KBM-7 (cell line): Measurements from ENCODE around the gene ASMT.
"Not testable (repeated sequence)": the region's sequence is repeated elsewhere in the genome, so short reads cannot be mapped to it uniquely, and the experiment has no call there.

ENCODE experiments used
- DNase-seq: peaks from one replicate; pipeline ENCODE4 v3.0.0-alpha.2; 2015
- in situ Hi-C: fragments of 300-500 bp; cut with MboI; formaldehyde crosslinking; loops from 2 replicates; pipeline ENCODE4 v1.14.3; 2020; ENCODE audit warnings: low sequenced_read_pairs, low pct_unique_long_range_greater_than_20kb, mixed read lengths

ASMT gene

GRCh38 chrX:1614927-1615326, at the start of gene ASMT:
ASMT (plus strand) TSS chrX:1615059; CDS start chrX:1615200, 141 bp downstream.
- DNase-seq, result no peak
- in situ Hi-C loops, result no loop called here

DNA sequence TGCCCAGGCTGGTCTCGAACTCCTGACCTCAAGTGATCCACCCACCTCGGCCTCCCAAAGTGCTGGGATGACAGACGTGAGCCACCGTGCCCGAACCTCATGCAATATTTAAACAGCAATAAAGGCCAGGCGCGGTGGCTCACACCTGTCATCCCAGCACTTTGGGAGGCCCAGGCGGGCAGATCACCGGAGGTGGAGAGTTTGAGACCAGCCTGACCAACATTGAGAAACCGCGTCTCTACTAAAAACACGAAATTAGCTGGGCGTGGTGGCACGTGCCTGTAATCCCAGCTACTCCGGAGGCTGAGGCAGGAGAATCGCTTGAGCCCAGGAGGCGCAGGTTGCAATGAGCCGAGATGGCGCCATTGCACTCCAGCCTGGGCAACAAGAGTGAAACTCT, 40.7 kb upstream of the ASMT start:
- in situ Hi-C loops, DNase-seq: not testable (repeated sequence)

DNA sequence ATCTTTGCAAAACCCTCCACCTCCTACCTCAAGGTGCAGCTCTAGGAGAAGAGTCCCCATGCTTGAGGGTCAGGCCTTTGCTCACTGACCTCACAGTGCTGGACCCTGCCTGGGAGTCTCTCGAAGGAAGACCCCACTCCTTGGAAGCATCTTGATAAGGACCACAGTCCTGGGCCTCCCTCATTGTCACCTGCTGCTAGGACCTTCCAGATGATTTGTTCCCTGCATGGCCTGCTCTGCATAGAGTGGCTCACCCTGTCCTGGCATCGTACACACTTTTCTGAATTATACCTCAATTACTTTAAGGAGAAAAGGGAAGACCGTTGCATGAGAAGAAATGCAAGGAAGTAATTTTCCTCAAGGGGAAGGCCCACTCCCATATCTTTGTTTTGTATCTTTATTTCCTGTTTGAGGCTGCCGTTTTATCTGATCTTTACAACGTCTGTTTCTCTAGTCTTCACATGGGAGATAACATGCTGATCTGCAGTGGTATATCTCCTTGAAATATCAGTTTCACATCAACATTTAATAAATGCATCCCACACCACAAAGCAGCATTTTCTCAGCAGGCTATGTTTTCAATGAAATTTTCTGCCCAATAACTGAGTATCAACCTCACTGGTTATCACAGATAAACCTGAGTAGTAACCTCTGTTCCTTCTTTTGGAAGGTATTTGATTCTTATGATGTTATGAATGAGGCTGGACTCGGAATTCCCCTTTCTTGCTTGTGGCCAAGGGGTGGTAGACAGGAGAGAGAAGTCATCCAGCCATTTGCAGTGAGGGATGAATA, 38.5 kb upstream of the ASMT start:
- in situ Hi-C loops, result no loop called here
- peak; percentile 70 for DNase-seq

GRCh38 chrX:1577845-1578244, 37.0 kb upstream of the ASMT start:
- no peak for DNase-seq
- in situ Hi-C loops, result no loop called here

GRCh38 chrX:1578511-1579173, 36.2 kb upstream of the ASMT start:
- in situ Hi-C loops, result no loop called here
- no peak for DNase-seq

DNA sequence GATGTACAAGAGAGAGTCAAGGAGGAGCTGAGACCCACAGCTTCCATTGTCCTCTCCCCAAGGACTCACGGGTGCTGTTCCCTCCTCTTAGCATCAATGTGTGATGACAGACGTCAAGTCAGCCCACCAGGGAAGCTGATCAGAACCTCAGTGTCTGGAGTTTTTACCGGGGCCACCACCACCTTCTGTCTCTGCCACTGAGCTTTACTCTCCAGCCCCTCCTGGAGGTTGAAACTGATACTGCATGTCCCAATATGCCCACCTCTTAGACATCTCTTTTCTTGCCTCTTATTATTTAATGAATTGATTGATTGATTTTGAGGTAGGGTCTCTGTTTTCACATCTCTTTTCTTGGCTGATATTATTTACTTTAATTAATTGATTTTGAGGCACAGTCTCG, 33.7 kb upstream of the ASMT start:
- in situ Hi-C loops, result no loop called here
- DNase-seq, result peak; percentile 99

DNA sequence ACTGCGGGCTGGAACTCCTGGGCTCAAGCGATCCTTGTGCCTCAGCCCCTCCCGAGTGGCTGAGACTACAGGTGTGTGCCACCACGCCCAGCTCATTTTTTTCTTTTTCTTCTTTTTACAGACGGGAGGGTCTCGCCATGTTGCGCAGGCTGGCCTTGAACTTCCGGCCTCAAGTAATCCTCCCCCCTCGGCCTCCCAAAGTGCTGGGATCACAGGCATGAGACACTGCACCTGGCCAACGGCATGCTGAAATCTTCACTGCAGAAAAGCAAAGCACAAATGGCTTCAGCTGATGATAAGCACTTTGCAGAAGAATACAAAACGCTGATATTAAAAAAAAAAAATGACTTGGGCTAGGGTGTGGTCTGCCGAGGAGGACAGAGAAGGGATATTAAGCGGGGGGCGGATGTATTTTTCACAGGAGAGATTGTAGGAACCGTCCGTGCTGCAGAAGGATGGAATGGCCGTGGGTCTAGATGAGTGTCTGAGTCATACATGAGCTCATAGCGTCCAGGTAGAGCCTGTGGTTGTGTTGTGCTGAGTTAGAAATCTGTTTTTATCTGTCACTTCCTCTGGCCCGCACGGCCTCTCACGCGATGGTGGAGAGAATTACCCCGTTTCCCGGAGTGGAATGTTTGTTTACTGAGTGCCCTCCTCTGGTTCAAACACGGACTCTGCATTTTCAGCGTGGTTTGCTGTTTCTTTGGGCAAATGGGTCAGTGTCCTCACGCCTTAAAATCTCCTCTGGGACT, 32.0 kb upstream of the ASMT start:
- peak; percentile 92 for DNase-seq
- in situ Hi-C loops, result no loop called here

DNA sequence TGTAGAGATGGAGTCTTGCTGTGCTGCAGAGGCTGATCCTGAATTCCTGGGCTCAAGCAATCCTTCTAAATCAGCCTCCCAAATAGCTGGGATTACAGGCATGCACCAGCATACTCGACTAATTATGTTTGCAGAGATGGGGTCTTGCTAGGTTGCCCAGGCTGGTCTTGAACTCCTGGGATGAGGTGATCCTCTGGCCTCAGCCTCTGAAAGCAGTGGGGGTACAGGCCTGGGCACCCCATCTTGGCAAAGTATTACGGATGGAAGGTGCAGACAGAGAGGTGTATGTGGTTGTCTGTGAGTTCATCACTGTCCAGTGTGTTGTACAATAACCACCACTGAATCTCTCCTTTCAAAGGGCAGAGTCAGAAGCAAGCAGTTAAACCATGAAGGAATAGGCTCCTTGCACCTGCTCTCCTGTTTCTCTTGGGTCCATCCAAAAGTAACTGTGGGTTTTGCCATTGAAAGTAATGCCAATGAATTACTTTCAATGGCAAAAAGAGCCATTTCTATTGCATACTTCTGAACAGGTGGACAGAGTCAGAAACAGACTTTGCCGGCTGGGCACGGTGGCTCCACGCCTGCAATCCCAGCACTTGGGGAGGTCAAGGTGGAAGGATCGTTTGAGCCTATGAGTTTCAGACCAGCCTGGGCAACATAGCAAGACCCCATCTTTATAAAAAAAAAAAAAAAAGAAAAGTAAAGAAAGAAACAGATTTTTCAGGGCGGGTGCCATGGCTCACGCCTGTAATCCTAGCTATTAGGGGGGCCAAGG, 30.4 kb upstream of the ASMT start:
- in situ Hi-C loops, result no loop called here
- DNase-seq, result no peak

DNA sequence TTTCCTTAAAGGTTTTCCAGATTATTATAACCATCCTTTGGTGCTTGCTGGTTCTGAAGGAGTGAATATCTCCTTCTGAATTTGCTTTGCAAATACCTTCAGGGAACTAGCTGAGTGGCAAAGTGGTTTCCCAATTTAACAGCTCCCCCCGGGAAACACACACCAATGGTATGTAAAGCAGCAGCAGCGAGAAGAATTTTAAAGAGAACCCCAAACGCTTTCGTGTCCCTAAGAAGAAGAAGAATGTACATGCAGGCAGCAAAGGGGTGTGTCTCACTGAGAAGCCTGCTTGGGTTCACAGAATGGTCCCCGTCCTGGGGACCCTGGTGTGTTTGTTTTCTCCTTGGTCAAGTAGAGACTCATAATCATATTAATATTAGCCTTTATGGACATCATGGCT, 27.7 kb upstream of the ASMT start:
- in situ Hi-C loops, result no loop called here
- no peak for DNase-seq

- in situ Hi-C loops, result no loop called here
- DNase-seq, result no peak
These were observed 25.3 kb upstream of the ASMT start for GRCh38 chrX:1589356-1590130.

- peak; percentile 99 for DNase-seq
- in situ Hi-C loops, result no loop called here
These were observed 23.6 kb upstream of the ASMT start, which contains the start of gene AKAP17A for GRCh38 chrX:1591102-1591862. AKAP17A (plus strand) TSS chrX:1591604; CDS start chrX:1593463, 1,859 bp downstream.

DNA sequence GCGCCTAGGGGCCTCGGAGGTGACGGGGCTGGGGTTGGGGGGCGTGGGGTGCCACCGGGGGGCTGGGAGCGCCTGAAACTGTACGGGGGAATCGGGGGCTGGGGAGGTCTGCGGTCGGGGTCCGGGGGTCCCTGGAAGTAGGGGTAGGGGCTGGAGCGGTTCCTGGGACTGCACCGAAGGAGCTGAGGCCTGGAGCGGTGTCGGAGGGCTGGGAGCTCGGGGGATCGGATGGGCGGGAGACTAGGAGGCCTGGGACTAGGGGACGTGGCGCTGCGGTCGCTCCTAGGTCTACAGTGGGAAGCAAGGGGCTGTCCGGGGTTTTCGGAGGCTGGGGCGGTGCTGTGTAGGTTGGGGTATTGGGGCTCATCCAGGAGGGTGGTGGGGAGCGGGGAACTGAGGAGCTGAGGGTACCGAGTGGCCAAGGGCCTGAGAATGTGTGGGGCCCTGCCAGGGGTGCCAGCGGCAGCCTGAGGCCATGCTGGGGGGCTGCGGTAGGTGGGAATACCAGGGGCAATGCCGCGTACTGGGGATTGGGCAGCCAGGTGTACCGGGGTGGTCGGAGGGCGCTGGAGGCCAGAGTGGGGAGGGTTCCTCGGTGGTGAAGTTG, 22.9 kb upstream of the ASMT start:
- no peak for DNase-seq
- in situ Hi-C loops, result no loop called here

DNA sequence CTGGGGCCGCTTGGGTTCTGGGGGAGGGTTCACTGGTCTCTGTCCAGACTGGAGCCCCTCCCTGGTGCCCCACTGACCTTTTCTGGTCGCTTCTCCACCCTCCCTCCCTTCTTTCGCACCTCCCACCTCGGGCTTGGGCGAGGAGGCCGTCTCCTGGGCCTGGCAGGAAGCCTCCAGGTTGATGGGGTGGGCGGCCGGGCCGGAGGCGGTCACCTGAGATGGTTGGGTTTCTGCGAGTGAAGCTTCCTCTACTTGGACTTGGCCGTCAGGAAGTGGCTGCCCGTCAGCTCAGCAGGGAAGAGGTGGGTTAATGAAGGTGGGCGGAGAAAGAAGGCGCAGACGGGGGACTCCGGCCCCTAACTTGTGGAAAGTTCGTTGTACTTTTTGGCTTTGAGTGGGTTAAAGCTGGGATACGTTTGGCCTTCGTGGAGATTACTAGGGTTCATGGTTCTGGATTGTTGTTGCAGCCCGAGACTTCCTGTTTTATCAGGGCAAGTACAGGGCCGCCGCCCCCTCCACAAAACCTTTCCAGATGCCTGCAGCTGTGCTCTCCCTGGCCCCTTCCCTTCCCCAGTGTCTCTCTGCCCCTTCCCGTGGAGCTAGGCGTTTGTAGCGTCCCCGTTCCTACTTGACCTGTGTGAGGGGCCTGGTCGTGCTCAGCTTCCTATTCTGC, 22.3 kb upstream of the ASMT start:
- in situ Hi-C loops, result no loop called here
- peak; percentile 92 for DNase-seq

- in situ Hi-C loops, result no loop called here
- no peak for DNase-seq
These were observed 21.3 kb upstream of the ASMT start for GRCh38 chrX:1593286-1594271.

GRCh38 chrX:1595711-1596060, 19.2 kb upstream of the ASMT start:
- in situ Hi-C loops, result no loop called here

More at GRCh38 chrX:1595711-1596060, 19.2 kb upstream of the ASMT start:
- no peak for DNase-seq
